ENCODE measurements around the gene RRAS2.

RRAS2 gene

DNA sequence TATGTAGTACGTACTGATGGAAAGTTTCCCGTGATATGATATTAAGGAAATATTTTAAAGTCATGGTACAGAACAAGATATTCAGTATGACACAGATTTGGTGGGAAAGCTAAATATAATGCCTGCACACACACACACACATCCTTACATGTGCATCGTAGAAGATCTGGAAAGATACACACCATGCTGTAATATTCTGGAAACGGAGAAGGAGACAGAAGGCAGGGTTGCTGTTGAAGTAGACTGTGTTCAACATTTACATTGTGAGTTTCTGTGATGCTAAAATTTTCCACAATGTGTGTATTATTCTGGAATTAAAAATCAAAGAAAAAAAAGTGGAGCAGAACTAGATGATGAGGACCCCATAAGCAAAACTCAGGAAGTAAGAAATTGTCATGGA, 118.0 kb downstream of the RRAS2 start (continued):
- TF ChIP-seq SALL2 (tag by site-specific recombination; IDR thresholded peaks at IDR 0.05; ENCODE audit: borderline replicate concordance) (no peak), ZNF16 (tag by site-specific recombination; IDR thresholded peaks at IDR 0.05; ENCODE audit: low read depth) (no peak), ZNF114 (tag by site-specific recombination; IDR thresholded peaks at IDR 0.05) (no peak), ZNF473 (tag by site-specific recombination; IDR thresholded peaks at IDR 0.05) (no peak), ZNF610 (tag by site-specific recombination; IDR thresholded peaks at IDR 0.05; ENCODE audit: borderline replicate concordance) (no peak), ZNF335 (tag by site-specific recombination; conservative IDR thresholded peaks at IDR 0.05) (no peak)
- TF ChIP-seq, protein P1, sequence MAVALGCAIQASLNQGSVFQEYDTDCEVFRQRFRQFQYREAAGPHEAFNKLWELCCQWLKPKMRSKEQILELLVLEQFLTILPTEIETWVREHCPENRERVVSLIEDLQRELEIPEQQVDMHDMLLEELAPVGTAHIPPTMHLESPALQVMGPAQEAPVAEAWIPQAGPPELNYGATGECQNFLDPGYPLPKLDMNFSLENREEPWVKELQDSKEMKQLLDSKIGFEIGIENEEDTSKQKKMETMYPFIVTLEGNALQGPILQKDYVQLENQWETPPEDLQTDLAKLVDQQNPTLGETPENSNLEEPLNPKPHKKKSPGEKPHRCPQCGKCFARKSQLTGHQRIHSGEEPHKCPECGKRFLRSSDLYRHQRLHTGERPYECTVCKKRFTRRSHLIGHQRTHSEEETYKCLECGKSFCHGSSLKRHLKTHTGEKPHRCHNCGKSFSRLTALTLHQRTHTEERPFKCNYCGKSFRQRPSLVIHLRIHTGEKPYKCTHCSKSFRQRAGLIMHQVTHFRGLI (tag by site-specific recombination; IDR thresholded peaks at IDR 0.05), result no peak

DNA sequence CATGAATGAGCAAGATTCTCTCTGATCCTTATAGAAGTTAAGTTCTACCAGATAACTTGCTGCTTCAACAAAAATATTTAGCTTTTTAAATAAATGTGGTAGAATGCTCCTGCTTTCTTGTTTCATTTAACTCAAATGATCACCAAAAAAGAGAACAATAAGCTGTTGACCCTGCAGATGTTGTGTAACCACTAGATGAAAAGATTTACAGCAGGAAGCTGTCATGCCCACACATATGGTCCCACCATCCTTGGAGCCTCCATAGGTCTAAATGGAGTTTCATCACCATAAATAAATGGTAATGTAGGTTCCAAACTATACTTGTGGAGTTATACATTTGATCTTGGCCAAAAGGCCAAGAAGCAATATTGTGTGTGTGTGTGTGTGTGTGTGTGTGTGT, 118.8 kb downstream of the RRAS2 start:
- CTCF ChIA-PET, result interaction anchor here (1.9 kb wide), 1 partner anchor 10 kb away, joined by 7 read pairs; no protein-coding TSS in a partner anchor
- TF ChIP-seq ZIC2 (tag by site-specific recombination; IDR thresholded peaks at IDR 0.05) (no peak), ZNF366 (tag by site-specific recombination; conservative IDR thresholded peaks at IDR 0.05) (no peak), ZNF184 (tag by site-specific recombination; IDR thresholded peaks at IDR 0.05) (no peak), ZNF555 (tag by site-specific recombination; conservative IDR thresholded peaks at IDR 0.05) (no peak), SP2 (tag by site-specific recombination; IDR thresholded peaks at IDR 0.05) (no peak), ZBTB1 (tag by site-specific recombination; IDR thresholded peaks at IDR 0.05) (no peak), ZNF354C (tag by site-specific recombination; IDR thresholded peaks at IDR 0.05; ENCODE audit: borderline replicate concordance, low read depth) (no peak), ZNF501 (tag by site-specific recombination; IDR thresholded peaks at IDR 0.05) (no peak), ZNF843 (tag by site-specific recombination; IDR thresholded peaks at IDR 0.05) (no peak), ZFP3 (tag by site-specific recombination; IDR thresholded peaks at IDR 0.05; ENCODE audit: low read depth) (no peak), FEZF1 (tag by site-specific recombination; IDR thresholded peaks at IDR 0.05) (no peak), ZNF610 (tag by site-specific recombination; IDR thresholded peaks at IDR 0.05; ENCODE audit: borderline replicate concordance) (no peak), ZNF677 (tag by site-specific recombination; IDR thresholded peaks at IDR 0.05) (no peak)
- TF ChIP-seq, protein P2, sequence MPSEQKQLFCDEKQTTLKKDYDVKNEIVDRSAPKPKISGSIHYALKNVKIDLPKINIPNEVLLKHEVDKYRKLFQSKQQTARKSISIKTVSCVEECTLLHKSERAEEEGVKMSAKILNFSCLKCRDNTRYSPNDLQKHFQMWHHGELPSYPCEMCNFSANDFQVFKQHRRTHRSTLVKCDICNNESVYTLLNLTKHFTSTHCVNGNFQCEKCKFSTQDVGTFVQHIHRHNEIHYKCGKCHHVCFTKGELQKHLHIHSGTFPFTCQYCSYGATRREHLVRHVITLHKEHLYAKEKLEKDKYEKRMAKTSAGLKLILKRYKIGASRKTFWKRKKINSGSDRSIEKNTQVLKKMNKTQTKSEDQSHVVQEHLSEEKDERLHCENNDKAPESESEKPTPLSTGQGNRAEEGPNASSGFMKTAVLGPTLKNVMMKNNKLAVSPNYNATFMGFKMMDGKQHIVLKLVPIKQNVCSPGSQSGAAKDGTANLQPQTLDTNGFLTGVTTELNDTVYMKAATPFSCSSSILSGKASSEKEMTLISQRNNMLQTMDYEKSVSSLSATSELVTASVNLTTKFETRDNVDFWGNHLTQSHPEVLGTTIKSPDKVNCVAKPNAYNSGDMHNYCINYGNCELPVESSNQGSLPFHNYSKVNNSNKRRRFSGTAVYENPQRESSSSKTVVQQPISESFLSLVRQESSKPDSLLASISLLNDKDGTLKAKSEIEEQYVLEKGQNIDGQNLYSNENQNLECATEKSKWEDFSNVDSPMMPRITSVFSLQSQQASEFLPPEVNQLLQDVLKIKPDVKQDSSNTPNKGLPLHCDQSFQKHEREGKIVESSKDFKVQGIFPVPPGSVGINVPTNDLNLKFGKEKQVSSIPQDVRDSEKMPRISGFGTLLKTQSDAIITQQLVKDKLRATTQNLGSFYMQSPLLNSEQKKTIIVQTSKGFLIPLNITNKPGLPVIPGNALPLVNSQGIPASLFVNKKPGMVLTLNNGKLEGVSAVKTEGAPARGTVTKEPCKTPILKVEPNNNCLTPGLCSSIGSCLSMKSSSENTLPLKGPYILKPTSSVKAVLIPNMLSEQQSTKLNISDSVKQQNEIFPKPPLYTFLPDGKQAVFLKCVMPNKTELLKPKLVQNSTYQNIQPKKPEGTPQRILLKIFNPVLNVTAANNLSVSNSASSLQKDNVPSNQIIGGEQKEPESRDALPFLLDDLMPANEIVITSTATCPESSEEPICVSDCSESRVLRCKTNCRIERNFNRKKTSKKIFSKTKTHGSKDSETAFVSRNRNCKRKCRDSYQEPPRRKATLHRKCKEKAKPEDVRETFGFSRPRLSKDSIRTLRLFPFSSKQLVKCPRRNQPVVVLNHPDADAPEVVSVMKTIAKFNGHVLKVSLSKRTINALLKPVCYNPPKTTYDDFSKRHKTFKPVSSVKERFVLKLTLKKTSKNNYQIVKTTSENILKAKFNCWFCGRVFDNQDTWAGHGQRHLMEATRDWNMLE (tag by site-specific recombination; conservative IDR thresholded peaks at IDR 0.05; ENCODE audit: low read depth), result no peak
- TF ChIP-seq, protein P3, sequence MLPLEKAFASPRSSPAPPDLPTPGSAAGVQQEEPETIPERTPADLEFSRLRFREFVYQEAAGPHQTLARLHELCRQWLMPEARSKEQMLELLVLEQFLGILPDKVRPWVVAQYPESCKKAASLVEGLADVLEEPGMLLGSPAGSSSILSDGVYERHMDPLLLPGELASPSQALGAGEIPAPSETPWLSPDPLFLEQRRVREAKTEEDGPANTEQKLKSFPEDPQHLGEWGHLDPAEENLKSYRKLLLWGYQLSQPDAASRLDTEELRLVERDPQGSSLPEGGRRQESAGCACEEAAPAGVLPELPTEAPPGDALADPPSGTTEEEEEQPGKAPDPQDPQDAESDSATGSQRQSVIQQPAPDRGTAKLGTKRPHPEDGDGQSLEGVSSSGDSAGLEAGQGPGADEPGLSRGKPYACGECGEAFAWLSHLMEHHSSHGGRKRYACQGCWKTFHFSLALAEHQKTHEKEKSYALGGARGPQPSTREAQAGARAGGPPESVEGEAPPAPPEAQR (tag by site-specific recombination; IDR thresholded peaks at IDR 0.05), result no peak
- TF ChIP-seq, protein P4, sequence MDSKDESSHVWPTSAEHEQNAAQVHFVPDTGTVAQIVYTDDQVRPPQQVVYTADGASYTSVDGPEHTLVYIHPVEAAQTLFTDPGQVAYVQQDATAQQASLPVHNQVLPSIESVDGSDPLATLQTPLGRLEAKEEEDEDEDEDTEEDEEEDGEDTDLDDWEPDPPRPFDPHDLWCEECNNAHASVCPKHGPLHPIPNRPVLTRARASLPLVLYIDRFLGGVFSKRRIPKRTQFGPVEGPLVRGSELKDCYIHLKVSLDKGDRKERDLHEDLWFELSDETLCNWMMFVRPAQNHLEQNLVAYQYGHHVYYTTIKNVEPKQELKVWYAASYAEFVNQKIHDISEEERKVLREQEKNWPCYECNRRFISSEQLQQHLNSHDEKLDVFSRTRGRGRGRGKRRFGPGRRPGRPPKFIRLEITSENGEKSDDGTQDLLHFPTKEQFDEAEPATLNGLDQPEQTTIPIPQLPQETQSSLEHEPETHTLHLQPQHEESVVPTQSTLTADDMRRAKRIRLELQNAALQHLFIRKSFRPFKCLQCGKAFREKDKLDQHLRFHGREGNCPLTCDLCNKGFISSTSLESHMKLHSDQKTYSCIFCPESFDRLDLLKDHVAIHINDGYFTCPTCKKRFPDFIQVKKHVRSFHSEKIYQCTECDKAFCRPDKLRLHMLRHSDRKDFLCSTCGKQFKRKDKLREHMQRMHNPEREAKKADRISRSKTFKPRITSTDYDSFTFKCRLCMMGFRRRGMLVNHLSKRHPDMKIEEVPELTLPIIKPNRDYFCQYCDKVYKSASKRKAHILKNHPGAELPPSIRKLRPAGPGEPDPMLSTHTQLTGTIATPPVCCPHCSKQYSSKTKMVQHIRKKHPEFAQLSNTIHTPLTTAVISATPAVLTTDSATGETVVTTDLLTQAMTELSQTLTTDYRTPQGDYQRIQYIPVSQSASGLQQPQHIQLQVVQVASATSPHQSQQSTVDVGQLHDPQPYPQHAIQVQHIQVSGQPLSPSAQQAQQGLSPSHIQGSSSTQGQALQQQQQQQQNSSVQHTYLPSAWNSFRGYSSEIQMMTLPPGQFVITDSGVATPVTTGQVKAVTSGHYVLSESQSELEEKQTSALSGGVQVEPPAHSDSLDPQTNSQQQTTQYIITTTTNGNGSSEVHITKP (tag by site-specific recombination; IDR thresholded peaks at IDR 0.05), result no peak
- TF ChIP-seq, protein P5, sequence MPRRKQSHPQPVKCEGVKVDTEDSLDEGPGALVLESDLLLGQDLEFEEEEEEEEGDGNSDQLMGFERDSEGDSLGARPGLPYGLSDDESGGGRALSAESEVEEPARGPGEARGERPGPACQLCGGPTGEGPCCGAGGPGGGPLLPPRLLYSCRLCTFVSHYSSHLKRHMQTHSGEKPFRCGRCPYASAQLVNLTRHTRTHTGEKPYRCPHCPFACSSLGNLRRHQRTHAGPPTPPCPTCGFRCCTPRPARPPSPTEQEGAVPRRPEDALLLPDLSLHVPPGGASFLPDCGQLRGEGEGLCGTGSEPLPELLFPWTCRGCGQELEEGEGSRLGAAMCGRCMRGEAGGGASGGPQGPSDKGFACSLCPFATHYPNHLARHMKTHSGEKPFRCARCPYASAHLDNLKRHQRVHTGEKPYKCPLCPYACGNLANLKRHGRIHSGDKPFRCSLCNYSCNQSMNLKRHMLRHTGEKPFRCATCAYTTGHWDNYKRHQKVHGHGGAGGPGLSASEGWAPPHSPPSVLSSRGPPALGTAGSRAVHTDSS (tag by site-specific recombination; IDR thresholded peaks at IDR 0.05), result no peak
- H3K9me3 ChIP-seq (ENCODE audit: control insufficient read depth, insufficient read depth, low read depth, low read length), result no peaks in the 10 kb centered on the region
- H3K27ac ChIP-seq (ENCODE audit: extremely low read depth, low read depth, low read length), result no peak overlapping the region
- no peak overlapping the region for H3K4me3 ChIP-seq (ENCODE audit: low read depth, low read length)
- H3K36me3 ChIP-seq (ENCODE audit: control insufficient read depth in 2 of 2, insufficient read depth in 1 of 2, low read length in 2 of 2), result no peaks in the 10 kb centered on the region
- no peaks in the 10 kb centered on the region for H3K4me1 ChIP-seq (ENCODE audit: control insufficient read depth, insufficient read depth, low read length)
- POLR2A ChIA-PET, result no interaction called here
